Panc1 (cell line): Measurements from ENCODE around the gene SEMA5B.

ENCODE experiments used
- POLR2AphosphoS5 ChIP-seq: IDR thresholded peaks from 2 replicates; pipeline ENCODE4 v1.6.1; 2012; ENCODE audit warnings: mild to moderate bottlenecking, low read depth, low read length, moderate library complexity
- REST ChIP-seq, 2 experiments: IDR thresholded peaks; 2 replicates each; pipeline ENCODE4 v1.6.1; 2011 to 2012; ENCODE audit warnings: low read depth in 2 of 2, control low read depth in 1 of 2, low read length in 1 of 2, mild to moderate bottlenecking in 1 of 2, moderate library complexity in 1 of 2; ENCODE audit not compliant: insufficient read depth in 1 of 2
- SIN3A ChIP-seq: IDR thresholded peaks from 2 replicates; pipeline ENCODE4 v1.6.1; 2012; ENCODE audit warnings: low read depth, mild to moderate bottlenecking, low read length, moderate library complexity, borderline replicate concordance; ENCODE audit not compliant: insufficient read depth
- TCF7L2 ChIP-seq: IDR thresholded peaks from 2 replicates; pipeline ENCODE4 v1.6.1; 2011; ENCODE audit warnings: mild to moderate bottlenecking, low read depth, low read length, inconsistent platforms
- TF ChIP-seq, protein P1 (sequence below): fragments of 450-650 bp; IDR thresholded peaks from 2 replicates; pipeline ENCODE4 v1.5.1; 2017; ENCODE audit warnings: mild to moderate bottlenecking

DNA sequence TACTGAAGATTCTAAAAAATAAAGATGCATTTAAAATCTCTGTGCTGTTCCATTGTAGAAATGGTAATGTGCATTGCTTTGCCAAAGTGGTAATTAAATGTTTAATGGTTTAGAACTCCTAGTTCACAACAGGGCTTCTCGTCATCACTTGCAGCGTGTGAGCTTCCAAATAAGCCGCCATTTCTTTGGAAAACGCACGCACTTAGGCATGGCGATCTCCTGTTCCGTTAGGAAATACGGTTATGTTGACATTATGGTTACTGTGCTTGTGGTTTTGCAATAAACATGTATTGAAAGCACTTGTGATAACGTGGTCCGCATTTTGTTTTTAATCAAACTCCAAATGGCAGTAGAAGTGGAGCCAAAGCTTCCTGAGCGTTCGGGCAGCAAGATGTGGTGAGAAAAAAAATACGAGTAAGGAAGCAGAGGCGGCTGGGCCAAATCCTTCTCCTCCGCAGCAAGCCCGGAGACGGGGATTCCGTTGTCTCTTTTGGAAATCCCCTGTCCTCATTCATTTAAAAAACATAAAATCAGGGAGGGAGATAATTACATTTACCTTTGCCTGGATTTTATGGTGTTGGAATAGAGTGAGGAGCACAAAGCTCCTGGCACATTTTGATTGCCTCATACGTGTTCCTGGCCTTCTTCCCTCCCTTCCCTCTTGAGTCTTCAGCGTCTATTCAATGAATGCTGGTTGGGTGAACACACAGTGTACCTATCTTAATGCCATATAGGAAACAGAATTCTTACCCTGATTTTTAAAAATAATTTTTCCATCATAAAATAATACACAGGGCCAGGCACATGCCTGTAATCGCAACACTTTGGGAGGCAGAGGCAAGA, 135.2 kb downstream of the SEMA5B start:
- no peak for TF ChIP-seq TCF7L2
- TF ChIP-seq, protein P1, sequence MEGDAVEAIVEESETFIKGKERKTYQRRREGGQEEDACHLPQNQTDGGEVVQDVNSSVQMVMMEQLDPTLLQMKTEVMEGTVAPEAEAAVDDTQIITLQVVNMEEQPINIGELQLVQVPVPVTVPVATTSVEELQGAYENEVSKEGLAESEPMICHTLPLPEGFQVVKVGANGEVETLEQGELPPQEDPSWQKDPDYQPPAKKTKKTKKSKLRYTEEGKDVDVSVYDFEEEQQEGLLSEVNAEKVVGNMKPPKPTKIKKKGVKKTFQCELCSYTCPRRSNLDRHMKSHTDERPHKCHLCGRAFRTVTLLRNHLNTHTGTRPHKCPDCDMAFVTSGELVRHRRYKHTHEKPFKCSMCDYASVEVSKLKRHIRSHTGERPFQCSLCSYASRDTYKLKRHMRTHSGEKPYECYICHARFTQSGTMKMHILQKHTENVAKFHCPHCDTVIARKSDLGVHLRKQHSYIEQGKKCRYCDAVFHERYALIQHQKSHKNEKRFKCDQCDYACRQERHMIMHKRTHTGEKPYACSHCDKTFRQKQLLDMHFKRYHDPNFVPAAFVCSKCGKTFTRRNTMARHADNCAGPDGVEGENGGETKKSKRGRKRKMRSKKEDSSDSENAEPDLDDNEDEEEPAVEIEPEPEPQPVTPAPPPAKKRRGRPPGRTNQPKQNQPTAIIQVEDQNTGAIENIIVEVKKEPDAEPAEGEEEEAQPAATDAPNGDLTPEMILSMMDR: no peak
- no peak for TF ChIP-seq POLR2AphosphoS5
- no peak for TF ChIP-seq REST (IDR thresholded peaks at IDR 0.05; ENCODE audit: insufficient read depth in 1 of 2, low read depth in 2 of 2, low read length in 1 of 2)
- no peak for TF ChIP-seq SIN3A
